ENCODE results near the gene DDX56. TPM values are rescaled to one million over a fixed set of nuclear protein-coding genes. Genes with fewer than 3 reads are reported as not detected.
A peak's percentile ranks its signal among the peaks of the same experiment; 100 is the strongest.

Gene DDX56
- total and polyA plus RNA-seq, 2 of the 13 experiments (the other 11 are each of a cell fraction or from before 2014, with no cell fraction given), result 82.6 to 120 TPM

GRCh38 chr7:44606341-44607140 lies 32.8 kb upstream of the DDX56 start, which contains the start of gene OGDH (continued):
- TF ChIP-seq USF2 (IDR thresholded peaks at IDR 0.05; ENCODE audit: low read depth, low read length) (peak; percentile 88), USF2 (CRISPR knock-in tag; IDR thresholded peaks at IDR 0.05; ENCODE audit: borderline replicate concordance) (peak; percentile 86), KLF13 (CRISPR knock-in tag; IDR thresholded peaks at IDR 0.05) (no peak), ZUFSP (CRISPR knock-in tag; IDR thresholded peaks at IDR 0.05; ENCODE audit: borderline replicate concordance) (no peak), TOPORS (CRISPR knock-in tag; IDR thresholded peaks at IDR 0.05) (peak; percentile 51; the same call in 1 of the 2 replicates), CAMTA2 (CRISPR knock-in tag; IDR thresholded peaks at IDR 0.05; ENCODE audit: borderline replicate concordance) (no peak), HNF4G (IDR thresholded peaks at IDR 0.05; ENCODE audit: borderline replicate concordance, low read depth, low read length) (no peak), HNF4G (CRISPR knock-in tag; IDR thresholded peaks at IDR 0.05; ENCODE audit: borderline replicate concordance, low read depth) (0 out of 2 replicates have a peak, but pooled peaks have one; percentile 39), FOXK1 (CRISPR knock-in tag; IDR thresholded peaks at IDR 0.05; ENCODE audit: borderline replicate concordance, low read depth) (peak; percentile 89; the same call in 1 of the 2 replicates), SP140L (CRISPR knock-in tag; IDR thresholded peaks at IDR 0.05; ENCODE audit: borderline replicate concordance) (no peak), ONECUT2 (CRISPR knock-in tag; IDR thresholded peaks at IDR 0.05) (0 out of 2 replicates have a peak, but pooled peaks have one; percentile 40), SMAD1 (CRISPR knock-in tag; IDR thresholded peaks at IDR 0.05; ENCODE audit: borderline replicate concordance, low read depth) (peak; percentile 76; the same call in 1 of the 2 replicates)
- TF ChIP-seq, protein P1, sequence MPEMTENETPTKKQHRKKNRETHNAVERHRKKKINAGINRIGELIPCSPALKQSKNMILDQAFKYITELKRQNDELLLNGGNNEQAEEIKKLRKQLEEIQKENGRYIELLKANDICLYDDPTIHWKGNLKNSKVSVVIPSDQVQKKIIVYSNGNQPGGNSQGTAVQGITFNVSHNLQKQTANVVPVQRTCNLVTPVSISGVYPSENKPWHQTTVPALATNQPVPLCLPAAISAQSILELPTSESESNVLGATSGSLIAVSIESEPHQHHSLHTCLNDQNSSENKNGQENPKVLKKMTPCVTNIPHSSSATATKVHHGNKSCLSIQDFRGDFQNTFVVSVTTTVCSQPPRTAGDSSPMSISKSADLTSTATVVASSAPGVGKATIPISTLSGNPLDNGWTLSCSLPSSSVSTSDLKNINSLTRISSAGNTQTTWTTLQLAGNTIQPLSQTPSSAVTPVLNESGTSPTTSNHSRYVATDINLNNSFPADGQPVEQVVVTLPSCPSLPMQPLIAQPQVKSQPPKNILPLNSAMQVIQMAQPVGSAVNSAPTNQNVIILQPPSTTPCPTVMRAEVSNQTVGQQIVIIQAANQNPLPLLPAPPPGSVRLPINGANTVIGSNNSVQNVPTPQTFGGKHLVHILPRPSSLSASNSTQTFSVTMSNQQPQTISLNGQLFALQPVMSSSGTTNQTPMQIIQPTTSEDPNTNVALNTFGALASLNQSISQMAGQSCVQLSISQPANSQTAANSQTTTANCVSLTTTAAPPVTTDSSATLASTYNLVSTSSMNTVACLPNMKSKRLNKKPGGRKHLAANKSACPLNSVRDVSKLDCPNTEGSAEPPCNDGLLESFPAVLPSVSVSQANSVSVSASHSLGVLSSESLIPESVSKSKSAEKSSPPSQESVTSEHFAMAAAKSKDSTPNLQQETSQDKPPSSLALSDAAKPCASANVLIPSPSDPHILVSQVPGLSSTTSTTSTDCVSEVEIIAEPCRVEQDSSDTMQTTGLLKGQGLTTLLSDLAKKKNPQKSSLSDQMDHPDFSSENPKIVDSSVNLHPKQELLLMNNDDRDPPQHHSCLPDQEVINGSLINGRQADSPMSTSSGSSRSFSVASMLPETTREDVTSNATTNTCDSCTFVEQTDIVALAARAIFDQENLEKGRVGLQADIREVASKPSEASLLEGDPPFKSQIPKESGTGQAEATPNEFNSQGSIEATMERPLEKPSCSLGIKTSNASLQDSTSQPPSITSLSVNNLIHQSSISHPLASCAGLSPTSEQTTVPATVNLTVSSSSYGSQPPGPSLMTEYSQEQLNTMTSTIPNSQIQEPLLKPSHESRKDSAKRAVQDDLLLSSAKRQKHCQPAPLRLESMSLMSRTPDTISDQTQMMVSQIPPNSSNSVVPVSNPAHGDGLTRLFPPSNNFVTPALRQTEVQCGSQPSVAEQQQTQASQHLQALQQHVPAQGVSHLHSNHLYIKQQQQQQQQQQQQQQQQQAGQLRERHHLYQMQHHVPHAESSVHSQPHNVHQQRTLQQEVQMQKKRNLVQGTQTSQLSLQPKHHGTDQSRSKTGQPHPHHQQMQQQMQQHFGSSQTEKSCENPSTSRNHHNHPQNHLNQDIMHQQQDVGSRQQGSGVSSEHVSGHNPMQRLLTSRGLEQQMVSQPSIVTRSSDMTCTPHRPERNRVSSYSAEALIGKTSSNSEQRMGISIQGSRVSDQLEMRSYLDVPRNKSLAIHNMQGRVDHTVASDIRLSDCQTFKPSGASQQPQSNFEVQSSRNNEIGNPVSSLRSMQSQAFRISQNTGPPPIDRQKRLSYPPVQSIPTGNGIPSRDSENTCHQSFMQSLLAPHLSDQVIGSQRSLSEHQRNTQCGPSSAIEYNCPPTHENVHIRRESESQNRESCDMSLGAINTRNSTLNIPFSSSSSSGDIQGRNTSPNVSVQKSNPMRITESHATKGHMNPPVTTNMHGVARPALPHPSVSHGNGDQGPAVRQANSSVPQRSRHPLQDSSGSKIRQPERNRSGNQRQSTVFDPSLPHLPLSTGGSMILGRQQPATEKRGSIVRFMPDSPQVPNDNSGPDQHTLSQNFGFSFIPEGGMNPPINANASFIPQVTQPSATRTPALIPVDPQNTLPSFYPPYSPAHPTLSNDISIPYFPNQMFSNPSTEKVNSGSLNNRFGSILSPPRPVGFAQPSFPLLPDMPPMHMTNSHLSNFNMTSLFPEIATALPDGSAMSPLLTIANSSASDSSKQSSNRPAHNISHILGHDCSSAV (CRISPR knock-in tag; IDR thresholded peaks at IDR 0.05; ENCODE audit: borderline replicate concordance), result peak; percentile 79; the same call in 1 of the 2 replicates

Measured in HepG2 (cell line).